DND-41 (cell line): ENCODE measurements around the gene WHRN.

Experiments
- ATAC-seq: fragments of 200-7000 bp; cut with Tn5 transposase; 3 replicates; pipeline ENCODE4 v1.9.1; 2021; ENCODE audit warnings: low read depth; ENCODE audit not compliant: insufficient read depth
- DNase-seq: peaks from one replicate; pipeline ENCODE4 v3.0.0-alpha.2; 2020
- H2AFZ ChIP-seq: 2 replicates; pipeline ENCODE4 v1.6.0; 2012; ENCODE audit warnings: low read depth, low read length
- H3K27ac ChIP-seq: 2 replicates; pipeline ENCODE4 v1.5.1; 2012; ENCODE audit warnings: low read length, inconsistent platforms
- H3K27me3 ChIP-seq: fragments of 200-600 bp; sonication (generic); 2 replicates; pipeline ENCODE4 v1.6.0; 2012; ENCODE audit warnings: low read length, mild to moderate bottlenecking, inconsistent platforms; ENCODE audit not compliant: insufficient read depth, poor library complexity
- H3K36me3 ChIP-seq: 2 replicates; pipeline ENCODE4 v1.5.1; 2012; ENCODE audit warnings: low read length, inconsistent platforms; ENCODE audit not compliant: insufficient read depth
- H3K4me1 ChIP-seq: 2 replicates; pipeline ENCODE4 v1.5.1; 2012; ENCODE audit warnings: mild to moderate bottlenecking, low read length; ENCODE audit not compliant: insufficient read depth
- H3K4me2 ChIP-seq: 2 replicates; pipeline ENCODE4 v1.6.0; 2012; ENCODE audit warnings: mild to moderate bottlenecking, moderate library complexity, low read length, inconsistent platforms; ENCODE audit not compliant: insufficient read depth
- H3K4me3 ChIP-seq, 2 experiments: fragments of 200-600 bp in 1 of 2; shearing (Covaris generic) in 1 of 2; 2 replicates each; pipeline ENCODE4 v1.5.1; 2012 to 2016; ENCODE audit warnings: inconsistent platforms in 2 of 2, low read length in 2 of 2, mild to moderate bottlenecking in 2 of 2, low read depth in 1 of 2, moderate library complexity in 1 of 2
- H3K79me2 ChIP-seq: 2 replicates; pipeline ENCODE4 v1.6.0; 2012; ENCODE audit warnings: low read length, inconsistent platforms; ENCODE audit not compliant: insufficient read depth
- H3K9ac ChIP-seq: 2 replicates; pipeline ENCODE4 v1.6.0; 2012; ENCODE audit warnings: low read depth, mild to moderate bottlenecking, inconsistent platforms, low read length, moderate library complexity
- H3K9me3 ChIP-seq: 2 replicates; pipeline ENCODE4 v1.5.1; 2012; ENCODE audit warnings: low read length, moderate library complexity, mild to moderate bottlenecking, inconsistent platforms; ENCODE audit not compliant: insufficient read depth, severe bottlenecking
- H4K20me1 ChIP-seq: 2 replicates; pipeline ENCODE4 v1.6.0; 2012; ENCODE audit warnings: low read length; ENCODE audit not compliant: insufficient read depth
- EZH2 ChIP-seq: IDR thresholded peaks from 3 replicates; pipeline ENCODE4 v1.6.1; 2012; ENCODE audit warnings: borderline replicate concordance, low read depth, mild to moderate bottlenecking, moderate library complexity, low read length, inconsistent platforms; ENCODE audit not compliant: severe bottlenecking
- TF ChIP-seq, protein P1 (sequence below): IDR thresholded peaks from 2 replicates; pipeline ENCODE4 v1.5.1; 2012; ENCODE audit warnings: borderline replicate concordance, low read length, moderate library complexity, mild to moderate bottlenecking; ENCODE audit not compliant: poor library complexity, severe bottlenecking; ENCODE audit errors: extremely low read depth

The WHRN gene

GRCh38 chr9:114505187-114506081 is at the start of gene WHRN:
Gene WHRN (minus strand): TSS chr9:114505473. CDS start chr9:114504801, 672 bp downstream.
- Histone ChIP-seq H3K4me2 (no peak within 1 kb of the TSS), H3K9me3 (no peaks in the 10 kb centered on the region), H3K79me2 (no peaks in the 10 kb centered on the region), H3K4me1 (no peaks in the 10 kb centered on the region), H3K9ac (no peak within 1 kb of the TSS), H3K27me3 (peaks cover 25% of the 10 kb centered on the region), H3K27ac (no peak within 1 kb of the TSS), H3K36me3 (no peaks in the 10 kb centered on the region), H4K20me1 (no peaks in the 10 kb centered on the region), H2AFZ (no peak within 1 kb of the TSS), H3K4me3 (no peak within 1 kb of the TSS)
- TF ChIP-seq, protein P1, sequence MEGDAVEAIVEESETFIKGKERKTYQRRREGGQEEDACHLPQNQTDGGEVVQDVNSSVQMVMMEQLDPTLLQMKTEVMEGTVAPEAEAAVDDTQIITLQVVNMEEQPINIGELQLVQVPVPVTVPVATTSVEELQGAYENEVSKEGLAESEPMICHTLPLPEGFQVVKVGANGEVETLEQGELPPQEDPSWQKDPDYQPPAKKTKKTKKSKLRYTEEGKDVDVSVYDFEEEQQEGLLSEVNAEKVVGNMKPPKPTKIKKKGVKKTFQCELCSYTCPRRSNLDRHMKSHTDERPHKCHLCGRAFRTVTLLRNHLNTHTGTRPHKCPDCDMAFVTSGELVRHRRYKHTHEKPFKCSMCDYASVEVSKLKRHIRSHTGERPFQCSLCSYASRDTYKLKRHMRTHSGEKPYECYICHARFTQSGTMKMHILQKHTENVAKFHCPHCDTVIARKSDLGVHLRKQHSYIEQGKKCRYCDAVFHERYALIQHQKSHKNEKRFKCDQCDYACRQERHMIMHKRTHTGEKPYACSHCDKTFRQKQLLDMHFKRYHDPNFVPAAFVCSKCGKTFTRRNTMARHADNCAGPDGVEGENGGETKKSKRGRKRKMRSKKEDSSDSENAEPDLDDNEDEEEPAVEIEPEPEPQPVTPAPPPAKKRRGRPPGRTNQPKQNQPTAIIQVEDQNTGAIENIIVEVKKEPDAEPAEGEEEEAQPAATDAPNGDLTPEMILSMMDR = no peak
- no peak for TF ChIP-seq EZH2
- peak; percentile 61 for DNase-seq
- peak; percentile 88 for ATAC-seq

DNA sequence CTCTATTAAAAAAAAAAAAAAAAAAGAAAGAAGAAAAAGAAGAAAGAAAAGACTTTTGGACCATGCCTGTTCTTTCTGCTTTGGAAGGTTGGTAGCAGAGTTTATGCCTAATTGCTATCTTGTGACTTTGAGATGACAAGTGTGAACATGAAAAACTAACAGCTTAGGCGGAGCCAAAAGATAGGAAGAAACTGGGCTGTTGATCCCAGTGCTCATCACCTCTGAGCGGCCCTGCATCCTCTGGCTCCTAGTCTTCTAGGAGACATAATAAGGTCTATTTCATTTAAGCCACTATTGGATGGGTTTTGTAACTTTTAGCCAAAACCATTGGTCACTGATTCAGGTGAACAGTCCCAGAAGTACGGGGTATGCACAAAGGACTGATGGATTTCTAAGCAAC is 47.9 kb upstream of the WHRN start:
- no peaks in the 10 kb centered on the region for H3K4me1 ChIP-seq
- no peaks in the 10 kb centered on the region for H3K79me2 ChIP-seq
- H4K20me1 ChIP-seq = no peaks in the 10 kb centered on the region
- no peak overlapping the region for H3K4me3 ChIP-seq
- no peak for TF ChIP-seq EZH2
- TF ChIP-seq, protein P1 = no peak
- no peak overlapping the region for H3K4me2 ChIP-seq
- H3K36me3 ChIP-seq = no peaks in the 10 kb centered on the region
- no peak overlapping the region for H3K27ac ChIP-seq
- H3K27me3 ChIP-seq = no peaks in the 10 kb centered on the region
- H3K9me3 ChIP-seq = no peaks in the 10 kb centered on the region
- ATAC-seq (no peak), DNase-seq (no peak)
- no peak overlapping the region for H3K9ac ChIP-seq
- H2AFZ ChIP-seq = no peak overlapping the region

- no peaks in the 10 kb centered on the region for H3K4me1 ChIP-seq
- H3K4me2 ChIP-seq = no peak overlapping the region
- TF ChIP-seq, protein P1 = no peak
- no peak for TF ChIP-seq EZH2
- H4K20me1 ChIP-seq = no peaks in the 10 kb centered on the region
- H3K9ac ChIP-seq = no peak overlapping the region
- H3K4me3 ChIP-seq = no peak overlapping the region
- H2AFZ ChIP-seq = no peak overlapping the region
- no peaks in the 10 kb centered on the region for H3K79me2 ChIP-seq
- H3K9me3 ChIP-seq = no peaks in the 10 kb centered on the region
- DNase-seq = no peak
- H3K27ac ChIP-seq = no peak overlapping the region
- no peaks in the 10 kb centered on the region for H3K36me3 ChIP-seq
- no peak for ATAC-seq
- H3K27me3 ChIP-seq = no peaks in the 10 kb centered on the region
Measured at GRCh38 chr9:114552706-114553105, 47.4 kb upstream of the WHRN start.
